ENCODE results near the gene CTRL. TPM values are rescaled to one million over a fixed set of nuclear protein-coding genes. Genes with fewer than 3 reads are reported as not detected.

The CTRL gene
- polyA plus RNA-seq, 1 donor (not counting 4 experiments of a cell fraction or from before 2014, with no cell fraction given) = 0.10 TPM

DNA sequence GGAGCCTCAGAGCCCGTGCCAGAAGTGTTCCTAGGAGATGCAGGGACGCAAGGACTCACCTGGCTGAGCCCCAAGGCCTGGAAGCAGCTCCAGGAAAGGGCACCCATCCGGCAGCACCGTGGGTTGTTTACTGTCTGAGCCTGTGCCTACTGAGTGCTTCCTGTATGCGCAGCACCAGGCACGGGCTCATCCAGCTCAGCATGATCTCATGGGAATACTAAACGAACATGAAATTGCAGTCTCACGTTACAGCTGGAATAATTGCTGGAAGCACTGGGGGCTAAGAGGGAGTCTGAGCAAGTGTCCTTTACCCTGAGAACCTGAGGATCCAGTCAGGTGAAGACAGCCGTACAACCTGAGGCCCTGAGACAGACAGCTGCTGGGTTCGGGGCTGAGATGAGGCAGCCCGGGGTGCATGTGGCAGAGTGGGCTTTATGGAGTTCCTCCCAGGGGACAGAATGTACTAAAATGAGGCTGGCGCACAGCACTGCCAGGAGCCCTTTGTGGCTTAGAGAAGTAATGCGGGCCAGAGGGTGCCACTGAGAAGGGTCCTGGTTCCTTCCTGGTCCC lies 5.4 kb downstream of the CTRL start:
- Histone ChIP-seq H3K9me1 (ENCODE audit: control insufficient read depth, extremely low read depth, insufficient read depth, low read length) (no peaks in the 10 kb centered on the region), H3K27me3 (ENCODE audit: control insufficient read depth, extremely low read depth, insufficient read depth, low read length) (no peaks in the 10 kb centered on the region), H3K36me3 (ENCODE audit: control insufficient read depth in 2 of 2, extremely low read depth in 1 of 2, insufficient read depth in 2 of 2, low read length in 2 of 2) (peaks cover 17 to 19% of the 10 kb centered on the region in 2 experiments), H4K20me1 (ENCODE audit: control insufficient read depth, extremely low read depth, insufficient read depth, low read length) (peaks cover 8% of the 10 kb centered on the region), H2AFZ (ENCODE audit: control insufficient read depth, low read length) (no peak overlapping the region), H3K27ac (ENCODE audit: control insufficient read depth, insufficient read depth, low read length) (peak overlapping the region; percentile 2), H3K9me3 (ENCODE audit: control insufficient read depth, low read depth, low read length) (no peaks in the 10 kb centered on the region), H3K4me1 (ENCODE audit: control insufficient read depth, extremely low read depth, insufficient read depth, low read length) (peaks cover 18% of the 10 kb centered on the region), H3K9ac (ENCODE audit: control insufficient read depth, extremely low read depth, insufficient read depth, low read length) (no peak overlapping the region), H3K79me2 (ENCODE audit: control insufficient read depth, insufficient read depth, low read length) (no peaks in the 10 kb centered on the region), H3K4me3 (ENCODE audit: control insufficient read depth in 2 of 3, extremely low read depth in 1 of 3, insufficient read depth in 2 of 3, low read depth in 1 of 3, low read length in 3 of 3) (no peak overlapping the region), H3K4me2 (ENCODE audit: control insufficient read depth, extremely low read depth, insufficient read depth, low read depth, low read length) (peak overlapping the region; percentile 27)
- dilution Hi-C loops (cut with MboI; ENCODE audit: extremely low pct_ligation_motif_present, low sequenced_read_pairs) = no loop called here
- DNase-seq (ENCODE audit: low read depth, low spot score) = no peak
- TF ChIP-seq EZH2 (IDR thresholded peaks at IDR 0.05; ENCODE audit: low read length) = no peak
- TF ChIP-seq, protein P1, sequence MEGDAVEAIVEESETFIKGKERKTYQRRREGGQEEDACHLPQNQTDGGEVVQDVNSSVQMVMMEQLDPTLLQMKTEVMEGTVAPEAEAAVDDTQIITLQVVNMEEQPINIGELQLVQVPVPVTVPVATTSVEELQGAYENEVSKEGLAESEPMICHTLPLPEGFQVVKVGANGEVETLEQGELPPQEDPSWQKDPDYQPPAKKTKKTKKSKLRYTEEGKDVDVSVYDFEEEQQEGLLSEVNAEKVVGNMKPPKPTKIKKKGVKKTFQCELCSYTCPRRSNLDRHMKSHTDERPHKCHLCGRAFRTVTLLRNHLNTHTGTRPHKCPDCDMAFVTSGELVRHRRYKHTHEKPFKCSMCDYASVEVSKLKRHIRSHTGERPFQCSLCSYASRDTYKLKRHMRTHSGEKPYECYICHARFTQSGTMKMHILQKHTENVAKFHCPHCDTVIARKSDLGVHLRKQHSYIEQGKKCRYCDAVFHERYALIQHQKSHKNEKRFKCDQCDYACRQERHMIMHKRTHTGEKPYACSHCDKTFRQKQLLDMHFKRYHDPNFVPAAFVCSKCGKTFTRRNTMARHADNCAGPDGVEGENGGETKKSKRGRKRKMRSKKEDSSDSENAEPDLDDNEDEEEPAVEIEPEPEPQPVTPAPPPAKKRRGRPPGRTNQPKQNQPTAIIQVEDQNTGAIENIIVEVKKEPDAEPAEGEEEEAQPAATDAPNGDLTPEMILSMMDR (optimal IDR thresholded peaks at IDR 0.05 in 1 of 3, IDR thresholded peaks at IDR 0.05 in 1 of 3, conservative IDR thresholded peaks at IDR 0.05 in 1 of 3; ENCODE audit: extremely low read depth in 1 of 3, insufficient read depth in 2 of 3, low read length in 3 of 3) = peak in 1 of 3 experiments; percentile 18
- FAIRE-seq = peak; percentile 34

DNA sequence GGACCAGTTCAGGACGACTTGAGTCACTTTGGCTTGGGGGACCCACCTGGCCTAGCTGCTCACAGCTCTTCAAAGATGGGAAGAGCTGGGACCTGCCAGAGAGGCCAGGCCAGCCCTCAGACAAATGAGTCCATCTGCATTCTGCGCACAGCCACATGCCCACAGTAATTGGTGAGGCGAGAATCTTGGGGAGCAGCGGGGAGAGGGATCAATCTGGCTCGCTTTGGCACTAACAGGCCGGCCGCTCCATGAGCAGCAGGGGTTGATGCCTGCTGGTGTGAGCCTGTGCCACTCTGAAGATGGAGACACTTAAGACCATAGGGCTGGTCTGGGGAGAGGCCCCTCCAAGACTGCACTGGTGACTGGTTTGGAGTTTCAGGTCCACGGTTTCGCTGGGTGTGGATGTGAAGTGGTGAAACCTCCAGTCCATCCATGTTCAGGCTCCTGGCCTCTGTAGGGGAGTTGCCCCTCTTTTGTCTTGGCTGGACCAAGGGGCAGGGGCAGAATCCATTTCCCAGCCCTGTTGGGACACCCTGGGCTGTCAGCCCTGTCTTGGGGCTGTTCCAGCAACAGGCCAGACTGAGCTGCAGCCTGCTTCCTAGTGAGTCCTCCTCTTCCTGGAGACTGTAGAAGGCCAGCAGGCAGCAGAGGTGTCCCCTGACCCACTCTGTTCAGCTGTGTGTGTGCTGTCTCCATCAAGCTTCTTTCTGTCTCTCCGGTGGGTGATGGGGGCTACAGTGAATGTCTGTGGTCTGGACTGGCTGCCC lies 7.3 kb downstream of the CTRL start:
- TF ChIP-seq EZH2 (IDR thresholded peaks at IDR 0.05; ENCODE audit: low read length) = no peak
- TF ChIP-seq, protein P1 (optimal IDR thresholded peaks at IDR 0.05 in 1 of 3, IDR thresholded peaks at IDR 0.05 in 1 of 3, conservative IDR thresholded peaks at IDR 0.05 in 1 of 3; ENCODE audit: extremely low read depth in 1 of 3, insufficient read depth in 2 of 3, low read length in 3 of 3) = no peak
- Histone ChIP-seq H4K20me1 (ENCODE audit: control insufficient read depth, extremely low read depth, insufficient read depth, low read length) (peaks cover 12% of the 10 kb centered on the region), H3K79me2 (ENCODE audit: control insufficient read depth, insufficient read depth, low read length) (peaks cover 2% of the 10 kb centered on the region), H3K27ac (ENCODE audit: control insufficient read depth, insufficient read depth, low read length) (no peak overlapping the region), H2AFZ (ENCODE audit: control insufficient read depth, low read length) (no peak overlapping the region), H3K4me1 (ENCODE audit: control insufficient read depth, extremely low read depth, insufficient read depth, low read length) (peaks cover 22% of the 10 kb centered on the region), H3K9me1 (ENCODE audit: control insufficient read depth, extremely low read depth, insufficient read depth, low read length) (no peaks in the 10 kb centered on the region), H3K9me3 (ENCODE audit: control insufficient read depth, low read depth, low read length) (no peaks in the 10 kb centered on the region), H3K4me3 (ENCODE audit: control insufficient read depth in 2 of 3, extremely low read depth in 1 of 3, insufficient read depth in 2 of 3, low read depth in 1 of 3, low read length in 3 of 3) (no peak overlapping the region), H3K36me3 (ENCODE audit: control insufficient read depth in 2 of 2, extremely low read depth in 1 of 2, insufficient read depth in 2 of 2, low read length in 2 of 2) (peaks cover 14 to 19% of the 10 kb centered on the region in 2 experiments), H3K27me3 (ENCODE audit: control insufficient read depth, extremely low read depth, insufficient read depth, low read length) (no peaks in the 10 kb centered on the region), H3K9ac (ENCODE audit: control insufficient read depth, extremely low read depth, insufficient read depth, low read length) (no peak overlapping the region), H3K4me2 (ENCODE audit: control insufficient read depth, extremely low read depth, insufficient read depth, low read depth, low read length) (no peak overlapping the region)
- dilution Hi-C loops (cut with MboI; ENCODE audit: extremely low pct_ligation_motif_present, low sequenced_read_pairs) = no loop called here
- DNase-seq (ENCODE audit: low read depth, low spot score) (no peak), FAIRE-seq (no peak)
